GM12864 (cell line): ENCODE measurements around the gene BBX.

Experiments
- DNase-seq: peaks from one replicate; pipeline ENCODE4 v3.0.0-alpha.2; 2011; ENCODE audit warnings: low read depth
- H3K4me3 ChIP-seq: 2 replicates; pipeline ENCODE4 v1.5.1; 2011; ENCODE audit warnings: mild to moderate bottlenecking, low read depth, low read length, control low read depth
- TF ChIP-seq, protein P1 (sequence below): IDR thresholded peaks from 2 replicates; pipeline ENCODE4 v1.5.1; 2011; ENCODE audit warnings: low read depth, mild to moderate bottlenecking, moderate library complexity, low read length, control low read depth, inconsistent platforms; ENCODE audit errors: missing control alignments

BBX gene

DNA sequence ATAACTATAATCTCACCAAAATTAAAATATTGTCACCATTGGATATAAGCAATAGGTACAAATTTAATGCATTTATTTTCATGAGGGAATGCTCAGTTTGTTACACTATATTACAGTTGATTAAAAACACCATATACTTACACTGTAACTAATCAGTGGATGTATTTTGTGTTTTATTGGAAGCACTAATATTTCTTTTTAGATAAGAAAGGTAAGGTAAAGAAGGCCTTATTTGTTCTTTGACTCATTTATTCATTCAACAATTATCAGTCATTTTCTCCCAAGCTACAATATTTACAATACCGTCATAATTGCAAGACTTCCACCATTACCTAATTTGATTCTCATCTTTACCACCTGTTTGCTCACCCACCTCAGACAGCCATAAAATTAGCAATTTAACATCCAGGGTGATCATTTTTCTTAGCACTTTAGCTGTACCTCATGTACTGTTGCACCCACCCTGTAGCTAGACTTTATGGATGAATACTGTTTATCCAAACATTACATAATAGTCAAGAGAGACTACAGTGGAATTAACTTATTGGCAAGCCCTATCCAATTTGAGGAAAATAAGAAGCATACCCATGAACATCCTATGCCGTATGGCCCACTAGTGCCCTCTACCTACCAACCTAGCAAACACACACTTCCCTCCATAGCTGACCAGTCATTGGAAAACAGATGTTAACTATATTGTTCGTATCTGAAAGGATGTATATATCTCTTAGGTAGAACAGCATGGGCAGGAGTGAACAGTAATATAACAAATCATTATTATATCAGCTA is 229.6 kb downstream of the BBX start:
- DNase-seq, result no peak
- H3K4me3 ChIP-seq, result no peak overlapping the region
- TF ChIP-seq, protein P1, sequence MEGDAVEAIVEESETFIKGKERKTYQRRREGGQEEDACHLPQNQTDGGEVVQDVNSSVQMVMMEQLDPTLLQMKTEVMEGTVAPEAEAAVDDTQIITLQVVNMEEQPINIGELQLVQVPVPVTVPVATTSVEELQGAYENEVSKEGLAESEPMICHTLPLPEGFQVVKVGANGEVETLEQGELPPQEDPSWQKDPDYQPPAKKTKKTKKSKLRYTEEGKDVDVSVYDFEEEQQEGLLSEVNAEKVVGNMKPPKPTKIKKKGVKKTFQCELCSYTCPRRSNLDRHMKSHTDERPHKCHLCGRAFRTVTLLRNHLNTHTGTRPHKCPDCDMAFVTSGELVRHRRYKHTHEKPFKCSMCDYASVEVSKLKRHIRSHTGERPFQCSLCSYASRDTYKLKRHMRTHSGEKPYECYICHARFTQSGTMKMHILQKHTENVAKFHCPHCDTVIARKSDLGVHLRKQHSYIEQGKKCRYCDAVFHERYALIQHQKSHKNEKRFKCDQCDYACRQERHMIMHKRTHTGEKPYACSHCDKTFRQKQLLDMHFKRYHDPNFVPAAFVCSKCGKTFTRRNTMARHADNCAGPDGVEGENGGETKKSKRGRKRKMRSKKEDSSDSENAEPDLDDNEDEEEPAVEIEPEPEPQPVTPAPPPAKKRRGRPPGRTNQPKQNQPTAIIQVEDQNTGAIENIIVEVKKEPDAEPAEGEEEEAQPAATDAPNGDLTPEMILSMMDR, result peak; percentile 39

DNA sequence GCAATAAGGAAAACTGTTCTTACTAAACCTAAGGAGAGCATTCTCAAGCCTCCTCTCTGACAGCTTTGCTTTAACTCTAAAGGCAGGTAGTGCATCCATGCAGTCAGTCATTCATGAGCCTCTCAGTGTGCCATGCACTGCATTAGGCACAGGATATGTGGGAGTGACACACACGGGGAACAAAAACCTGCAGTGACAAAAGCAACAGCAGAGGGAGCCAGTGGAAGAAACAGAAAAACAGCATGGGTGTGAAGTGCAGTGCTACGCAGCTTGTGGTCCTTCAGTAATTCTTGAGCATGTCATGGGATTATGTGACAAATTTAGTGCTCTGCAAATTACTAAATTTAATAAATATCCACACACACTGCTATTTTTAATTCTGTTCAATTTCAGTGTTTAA is 230.7 kb downstream of the BBX start:
- H3K4me3 ChIP-seq, result no peak overlapping the region
- peak; percentile 4 for DNase-seq
- TF ChIP-seq, protein P1, result peak; percentile 60

DNA sequence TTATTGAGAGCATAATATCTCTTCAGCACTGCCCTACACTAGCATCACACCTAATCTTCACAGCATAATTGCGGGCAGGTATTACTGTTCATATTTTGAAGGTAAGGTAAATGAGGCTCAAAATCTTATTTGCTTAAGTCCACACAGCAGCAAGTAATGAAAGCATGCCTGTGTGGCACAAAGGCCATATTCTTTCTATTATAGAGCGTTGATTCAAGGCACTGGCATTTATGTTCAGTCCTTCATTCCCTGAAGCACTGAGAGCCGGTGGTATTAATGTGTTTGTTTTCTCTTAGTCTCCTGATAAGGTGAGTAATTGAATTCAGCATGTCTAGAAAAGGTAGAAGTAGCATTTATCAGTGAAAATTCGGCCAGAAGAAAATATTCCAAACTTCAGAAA is 231.2 kb downstream of the BBX start:
- no peak for DNase-seq
- TF ChIP-seq, protein P1, result no peak
- no peak overlapping the region for H3K4me3 ChIP-seq

DNA sequence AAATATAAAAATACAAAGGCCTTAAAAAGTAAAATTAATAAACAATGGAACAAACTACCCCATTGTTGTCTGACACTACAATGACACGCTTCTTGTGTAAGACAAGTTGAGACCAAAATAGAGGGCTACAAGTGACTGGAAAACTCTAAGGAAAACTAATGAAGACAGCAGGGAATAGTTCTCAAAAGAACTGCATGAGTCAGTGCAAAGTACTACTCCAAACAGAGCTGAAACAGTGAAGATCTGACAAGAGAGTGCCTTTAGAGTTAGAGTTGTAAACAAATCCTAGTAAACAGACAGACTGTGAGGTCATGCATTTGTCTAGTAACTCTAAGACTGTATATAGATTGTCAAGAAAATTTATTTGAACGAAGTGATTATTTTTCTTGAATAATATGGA is 233.9 kb downstream of the BBX start:
- TF ChIP-seq, protein P1, result no peak
- no peak for DNase-seq
- H3K4me3 ChIP-seq, result no peak overlapping the region

GRCh38 chr3:107757140-107757539 is 234.4 kb downstream of the BBX start:
- TF ChIP-seq, protein P1, result no peak
- H3K4me3 ChIP-seq, result no peak overlapping the region
- no peak for DNase-seq

DNA sequence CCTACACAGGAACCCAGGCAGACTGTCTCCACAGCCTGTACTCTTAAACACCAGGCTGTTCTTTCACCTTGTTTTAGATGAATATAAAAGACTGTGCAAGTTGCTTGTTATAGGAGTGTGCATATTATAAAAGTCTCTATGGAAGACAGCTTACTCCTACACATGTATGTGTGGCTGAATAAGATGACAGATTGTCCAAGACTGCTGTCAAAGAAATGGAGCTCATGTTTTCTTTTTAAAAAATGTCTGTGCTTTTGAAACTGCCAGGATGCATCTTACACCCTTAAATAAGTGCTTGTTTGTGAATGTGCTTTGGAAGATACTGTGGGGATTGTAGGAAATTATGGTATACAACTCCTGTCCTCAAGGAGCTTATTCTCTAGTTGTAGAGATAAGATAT is 237.4 kb downstream of the BBX start:
- H3K4me3 ChIP-seq, result no peak overlapping the region
- TF ChIP-seq, protein P1, result no peak
- no peak for DNase-seq

GRCh38 chr3:107761391-107761790 is 238.6 kb downstream of the BBX start:
- TF ChIP-seq, protein P1, result no peak

More at GRCh38 chr3:107761391-107761790, 238.6 kb downstream of the BBX start:
- DNase-seq, result no peak
- no peak overlapping the region for H3K4me3 ChIP-seq
